Measurements from ENCODE around the gene FAM111A.

DNA sequence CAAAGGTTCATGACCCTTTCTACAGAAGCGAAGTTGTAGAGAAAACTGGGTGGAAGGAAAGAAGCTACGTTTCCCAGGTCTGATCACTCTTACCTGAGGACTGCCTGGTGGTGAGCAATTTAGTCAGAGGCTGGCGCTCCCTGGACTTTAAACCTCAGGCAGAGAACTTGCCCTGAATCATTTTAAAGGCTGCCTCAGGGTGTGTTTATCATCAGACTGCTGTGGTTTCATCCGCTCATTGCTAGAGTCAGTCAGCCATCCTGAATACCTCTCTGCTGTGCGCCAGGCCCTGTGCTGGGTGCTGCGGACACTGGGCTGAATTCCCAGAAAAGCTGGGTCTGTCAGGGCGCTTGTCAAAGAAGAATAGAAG, 32.0 kb downstream of the FAM111A start:
- TF ChIP-seq, protein P1, sequence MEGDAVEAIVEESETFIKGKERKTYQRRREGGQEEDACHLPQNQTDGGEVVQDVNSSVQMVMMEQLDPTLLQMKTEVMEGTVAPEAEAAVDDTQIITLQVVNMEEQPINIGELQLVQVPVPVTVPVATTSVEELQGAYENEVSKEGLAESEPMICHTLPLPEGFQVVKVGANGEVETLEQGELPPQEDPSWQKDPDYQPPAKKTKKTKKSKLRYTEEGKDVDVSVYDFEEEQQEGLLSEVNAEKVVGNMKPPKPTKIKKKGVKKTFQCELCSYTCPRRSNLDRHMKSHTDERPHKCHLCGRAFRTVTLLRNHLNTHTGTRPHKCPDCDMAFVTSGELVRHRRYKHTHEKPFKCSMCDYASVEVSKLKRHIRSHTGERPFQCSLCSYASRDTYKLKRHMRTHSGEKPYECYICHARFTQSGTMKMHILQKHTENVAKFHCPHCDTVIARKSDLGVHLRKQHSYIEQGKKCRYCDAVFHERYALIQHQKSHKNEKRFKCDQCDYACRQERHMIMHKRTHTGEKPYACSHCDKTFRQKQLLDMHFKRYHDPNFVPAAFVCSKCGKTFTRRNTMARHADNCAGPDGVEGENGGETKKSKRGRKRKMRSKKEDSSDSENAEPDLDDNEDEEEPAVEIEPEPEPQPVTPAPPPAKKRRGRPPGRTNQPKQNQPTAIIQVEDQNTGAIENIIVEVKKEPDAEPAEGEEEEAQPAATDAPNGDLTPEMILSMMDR (IDR thresholded peaks at IDR 0.05; ENCODE audit: low read length) = no peak
- no peak for TF ChIP-seq EZH2phosphoT487 (IDR thresholded peaks at IDR 0.05; ENCODE audit: low read length)
